SK-N-SH (cell line): Measurements from ENCODE around the gene DEPDC4. TPM values are rescaled to one million over a fixed set of nuclear protein-coding genes. Genes with fewer than 3 reads are reported as not detected.

Source experiments
- CTCF ChIA-PET: fragments of 300-600, 350-600 bp; formaldehyde crosslinking; extraction: SDS; loops from one replicate; lab custom pipeline; 2021; lab: Yijun Ruan, JAX
- POLR2A ChIA-PET: fragments of 350-600 bp; sonication (Branson Sonifier 250); formaldehyde crosslinking; extraction: SDS; loops from one replicate; lab custom pipeline; 2020; ENCODE audit warnings: antibody characterized with exemption, inconsistent platforms; lab: Yijun Ruan, JAX
- DNase-seq: peaks from one replicate; pipeline ENCODE4 v3.0.0; 2012
- H2AFZ ChIP-seq: fragments of 200-600 bp; sonication (generic); 2 replicates; pipeline ENCODE4 v1.8.1; 2016; ENCODE audit warnings: antibody characterized with exemption, mild to moderate bottlenecking, low read depth
- H3F3A ChIP-seq: fragments of 200-600 bp; sonication (generic); replicated peaks from 2 replicates; pipeline ENCODE3; 2016; ENCODE audit warnings: antibody characterized with exemption, mild to moderate bottlenecking; ENCODE audit not compliant: insufficient read depth
- H3K27ac ChIP-seq, 2 experiments: fragments of 200-500 bp in 1 of 2; fragments of 200-600 bp in 1 of 2; sonication (Bioruptor generic) in 1 of 2; sonication (generic), shearing (Covaris generic) in 1 of 2; 2 replicates each; pipeline versions ENCODE4 v1.5.1 to v1.6.1; 2014 to 2016; ENCODE audit warnings: low read depth in 2 of 2, inconsistent platforms in 1 of 2, low read length in 1 of 2, mild to moderate bottlenecking in 1 of 2, mixed read lengths in 1 of 2
- H3K27me3 ChIP-seq: fragments of 200-600 bp; sonication (generic), shearing (Covaris generic); 2 replicates; pipeline ENCODE4 v1.6.1; 2016; ENCODE audit warnings: mixed run types; ENCODE audit not compliant: insufficient read depth
- H3K36me3 ChIP-seq, 2 experiments: fragments of 200-500 bp in 1 of 2; fragments of 200-600 bp in 1 of 2; sonication (Bioruptor generic) in 1 of 2; sonication (generic) in 1 of 2; replicated peaks in 1 of 2; 2 replicates each; pipeline versions ENCODE3 to v1.5.1; 2014 to 2016; ENCODE audit warnings: low read length in 1 of 2, mild to moderate bottlenecking in 1 of 2; ENCODE audit not compliant: insufficient read depth in 2 of 2, control insufficient read depth in 1 of 2
- H3K4me1 ChIP-seq, 2 experiments: fragments of 200-500 bp in 1 of 2; fragments of 200-600 bp in 1 of 2; sonication (Bioruptor generic) in 1 of 2; sonication (generic), shearing (Covaris generic) in 1 of 2; 2 replicates each; pipeline versions ENCODE4 v1.5.1 to v1.6.1; 2014 to 2016; ENCODE audit warnings: low read depth in 1 of 2, low read length in 1 of 2, mixed run types in 1 of 2; ENCODE audit not compliant: insufficient read depth in 2 of 2, control insufficient read depth in 1 of 2
- H3K4me2 ChIP-seq: fragments of 200-600 bp; sonication (generic), shearing (Covaris generic); 2 replicates; pipeline ENCODE4 v1.6.1; 2017; ENCODE audit warnings: mixed run types
- H3K4me3 ChIP-seq, 2 experiments: fragments of 200-500 bp in 1 of 2; fragments of 200-600 bp in 1 of 2; sonication (Bioruptor generic) in 1 of 2; sonication (generic), shearing (Covaris generic) in 1 of 2; 2 replicates each; pipeline versions ENCODE4 v1.5.1 to v1.8.1; 2014 to 2016; ENCODE audit warnings: low read depth in 2 of 2, inconsistent platforms in 1 of 2, low read length in 1 of 2, mild to moderate bottlenecking in 1 of 2, mixed read lengths in 1 of 2, moderate library complexity in 1 of 2
- H3K79me2 ChIP-seq: fragments of 200-600 bp; sonication (generic); 2 replicates; pipeline ENCODE4 v1.8.1; 2017; ENCODE audit warnings: mild to moderate bottlenecking; ENCODE audit not compliant: insufficient read depth
- H3K9ac ChIP-seq: fragments of 200-600 bp; sonication (generic); 2 replicates; pipeline ENCODE4 v1.6.1; 2017; ENCODE audit warnings: mixed run types
- H3K9me2 ChIP-seq: fragments of 200-600 bp; sonication (generic); 2 replicates; pipeline ENCODE4 v1.6.1; 2017; ENCODE audit warnings: mixed run types
- H3K9me3 ChIP-seq: fragments of 200-600 bp; sonication (generic); 2 replicates; pipeline ENCODE4 v1.6.1; 2017; ENCODE audit warnings: mixed run types, mild to moderate bottlenecking, moderate library complexity
- H4K20me1 ChIP-seq: fragments of 200-600 bp; sonication (generic); 2 replicates; pipeline ENCODE4 v1.6.1; 2017; ENCODE audit warnings: mild to moderate bottlenecking, mixed run types; ENCODE audit not compliant: insufficient read depth
- CHD2 ChIP-seq: fragments of 150-350 bp; IDR thresholded peaks from 2 replicates; pipeline ENCODE4 v1.6.1; 2018; ENCODE audit warnings: low read length; ENCODE audit not compliant: partially characterized antibody
- EP300 ChIP-seq, 2 experiments: IDR thresholded peaks; 2 replicates each; pipeline versions ENCODE4 v1.4.0 to v1.6.1; 2012; ENCODE audit warnings: borderline replicate concordance in 1 of 2, low read depth in 1 of 2, low read length in 1 of 2
- FOSL2 ChIP-seq: IDR thresholded peaks from 2 replicates; pipeline ENCODE4 v1.4.0; 2012; ENCODE audit warnings: low read depth, mild to moderate bottlenecking, moderate library complexity, borderline replicate concordance
- FOXJ3 ChIP-seq: sonication (generic); formaldehyde crosslinking; IDR thresholded peaks from 2 replicates; pipeline ENCODE4 v1.5.1; 2020; ENCODE audit warnings: mild to moderate bottlenecking, missing genetic modification reagents
- FOXM1 ChIP-seq: IDR thresholded peaks from 2 replicates; pipeline ENCODE4 v1.4.0; 2012; ENCODE audit warnings: low read depth, mild to moderate bottlenecking
- RAD21 ChIP-seq: IDR thresholded peaks from 2 replicates; pipeline ENCODE4 v1.6.1; 2012; ENCODE audit warnings: mild to moderate bottlenecking, low read length
- RCOR1 ChIP-seq: fragments of 150-350 bp; IDR thresholded peaks from 2 replicates; pipeline ENCODE4 v1.6.1; 2017; ENCODE audit warnings: antibody characterized with exemption, low read length
- RFX5 ChIP-seq: IDR thresholded peaks from 2 replicates; pipeline ENCODE4 v1.6.1; 2012; ENCODE audit warnings: mild to moderate bottlenecking, improper control_type of control experiment, low read length
- TEAD4 ChIP-seq: IDR thresholded peaks from 2 replicates; pipeline ENCODE4 v1.4.0; 2012; ENCODE audit warnings: mild to moderate bottlenecking, borderline replicate concordance; ENCODE audit not compliant: insufficient read depth
- WGBS: methylation state at CpG from one replicate; pipeline ENCODE4 v1.1.6; 2017; ENCODE audit warnings: low lambda C conversion rate; 5-methylcytosine and 5-hydroxymethylcytosine counted together
- polyA plus RNA-seq, 3 experiments: library from polyadenylated mRNA; depleted of rRNA; stranded (reverse); fragments of >200 nt; gene quantifications; 2 replicates each; pipeline ENCODE4 v1.2.3, GENCODE V29; 2012
- TF ChIP-seq, protein P1 (sequence below): IDR thresholded peaks from 2 replicates; pipeline ENCODE4 v1.4.0; 2012; ENCODE audit warnings: low read depth
- TF ChIP-seq, protein P2 (sequence below): fragments of 150-350 bp; IDR thresholded peaks from 2 replicates; pipeline ENCODE4 v1.6.1; 2017; ENCODE audit warnings: antibody characterized with exemption, low read length, low read depth, borderline replicate concordance
- TF ChIP-seq, protein P3 (sequence below): IDR thresholded peaks from 2 replicates; pipeline ENCODE4 v1.6.1; 2012; ENCODE audit warnings: mild to moderate bottlenecking, low read depth, low read length, moderate library complexity
- TF ChIP-seq, protein P4 (sequence below): fragments of 150-350 bp; IDR thresholded peaks from 2 replicates; pipeline ENCODE4 v1.6.1; 2016; ENCODE audit warnings: mild to moderate bottlenecking, low read depth, low read length

DEPDC4 gene
- polyA plus RNA-seq, 1 of the 3 experiments (the other 2 are of a cell fraction) = 0.76 TPM

DNA sequence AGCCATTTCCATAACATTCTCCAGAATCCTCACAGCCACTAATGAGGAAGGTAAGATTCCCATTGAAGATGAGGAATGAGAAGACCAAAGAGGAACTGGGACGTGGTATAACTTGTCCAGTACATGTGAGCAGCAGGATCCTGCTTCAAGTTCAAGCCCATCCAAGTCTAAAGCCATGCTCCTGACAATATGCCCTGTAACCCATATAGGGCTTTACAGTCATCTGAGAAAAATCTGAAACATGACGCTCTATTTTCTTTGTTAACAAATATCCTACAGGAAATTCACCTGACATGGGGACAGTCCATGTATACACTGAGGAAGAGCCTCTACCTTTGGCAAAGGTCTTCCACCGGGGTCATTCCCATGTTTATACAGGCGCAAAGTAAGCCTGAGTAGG lies 69.4 kb downstream of the DEPDC4 start:
- H2AFZ ChIP-seq = no peak overlapping the region
- no peak overlapping the region for H3K4me2 ChIP-seq
- TF ChIP-seq CHD2 (no peak), FOXJ3 (CRISPR knock-in tag) (no peak), TEAD4 (no peak), RCOR1 (no peak), RFX5 (no peak), RAD21 (no peak), FOXM1 (no peak), FOSL2 (no peak), EP300 (IDR thresholded peaks at IDR 0.05; ENCODE audit: borderline replicate concordance in 1 of 2, low read depth in 1 of 2, low read length in 1 of 2) (no peak)
- TF ChIP-seq, protein P1, sequence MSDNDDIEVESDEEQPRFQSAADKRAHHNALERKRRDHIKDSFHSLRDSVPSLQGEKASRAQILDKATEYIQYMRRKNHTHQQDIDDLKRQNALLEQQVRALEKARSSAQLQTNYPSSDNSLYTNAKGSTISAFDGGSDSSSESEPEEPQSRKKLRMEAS = no peak
- TF ChIP-seq, protein P2, sequence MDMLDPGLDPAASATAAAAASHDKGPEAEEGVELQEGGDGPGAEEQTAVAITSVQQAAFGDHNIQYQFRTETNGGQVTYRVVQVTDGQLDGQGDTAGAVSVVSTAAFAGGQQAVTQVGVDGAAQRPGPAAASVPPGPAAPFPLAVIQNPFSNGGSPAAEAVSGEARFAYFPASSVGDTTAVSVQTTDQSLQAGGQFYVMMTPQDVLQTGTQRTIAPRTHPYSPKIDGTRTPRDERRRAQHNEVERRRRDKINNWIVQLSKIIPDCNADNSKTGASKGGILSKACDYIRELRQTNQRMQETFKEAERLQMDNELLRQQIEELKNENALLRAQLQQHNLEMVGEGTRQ = no peak
- TF ChIP-seq, protein P3, sequence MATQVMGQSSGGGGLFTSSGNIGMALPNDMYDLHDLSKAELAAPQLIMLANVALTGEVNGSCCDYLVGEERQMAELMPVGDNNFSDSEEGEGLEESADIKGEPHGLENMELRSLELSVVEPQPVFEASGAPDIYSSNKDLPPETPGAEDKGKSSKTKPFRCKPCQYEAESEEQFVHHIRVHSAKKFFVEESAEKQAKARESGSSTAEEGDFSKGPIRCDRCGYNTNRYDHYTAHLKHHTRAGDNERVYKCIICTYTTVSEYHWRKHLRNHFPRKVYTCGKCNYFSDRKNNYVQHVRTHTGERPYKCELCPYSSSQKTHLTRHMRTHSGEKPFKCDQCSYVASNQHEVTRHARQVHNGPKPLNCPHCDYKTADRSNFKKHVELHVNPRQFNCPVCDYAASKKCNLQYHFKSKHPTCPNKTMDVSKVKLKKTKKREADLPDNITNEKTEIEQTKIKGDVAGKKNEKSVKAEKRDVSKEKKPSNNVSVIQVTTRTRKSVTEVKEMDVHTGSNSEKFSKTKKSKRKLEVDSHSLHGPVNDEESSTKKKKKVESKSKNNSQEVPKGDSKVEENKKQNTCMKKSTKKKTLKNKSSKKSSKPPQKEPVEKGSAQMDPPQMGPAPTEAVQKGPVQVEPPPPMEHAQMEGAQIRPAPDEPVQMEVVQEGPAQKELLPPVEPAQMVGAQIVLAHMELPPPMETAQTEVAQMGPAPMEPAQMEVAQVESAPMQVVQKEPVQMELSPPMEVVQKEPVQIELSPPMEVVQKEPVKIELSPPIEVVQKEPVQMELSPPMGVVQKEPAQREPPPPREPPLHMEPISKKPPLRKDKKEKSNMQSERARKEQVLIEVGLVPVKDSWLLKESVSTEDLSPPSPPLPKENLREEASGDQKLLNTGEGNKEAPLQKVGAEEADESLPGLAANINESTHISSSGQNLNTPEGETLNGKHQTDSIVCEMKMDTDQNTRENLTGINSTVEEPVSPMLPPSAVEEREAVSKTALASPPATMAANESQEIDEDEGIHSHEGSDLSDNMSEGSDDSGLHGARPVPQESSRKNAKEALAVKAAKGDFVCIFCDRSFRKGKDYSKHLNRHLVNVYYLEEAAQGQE = no peak
- TF ChIP-seq, protein P4, sequence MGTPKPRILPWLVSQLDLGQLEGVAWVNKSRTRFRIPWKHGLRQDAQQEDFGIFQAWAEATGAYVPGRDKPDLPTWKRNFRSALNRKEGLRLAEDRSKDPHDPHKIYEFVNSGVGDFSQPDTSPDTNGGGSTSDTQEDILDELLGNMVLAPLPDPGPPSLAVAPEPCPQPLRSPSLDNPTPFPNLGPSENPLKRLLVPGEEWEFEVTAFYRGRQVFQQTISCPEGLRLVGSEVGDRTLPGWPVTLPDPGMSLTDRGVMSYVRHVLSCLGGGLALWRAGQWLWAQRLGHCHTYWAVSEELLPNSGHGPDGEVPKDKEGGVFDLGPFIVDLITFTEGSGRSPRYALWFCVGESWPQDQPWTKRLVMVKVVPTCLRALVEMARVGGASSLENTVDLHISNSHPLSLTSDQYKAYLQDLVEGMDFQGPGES = no peak
- no peaks in the 10 kb centered on the region for H3K36me3 ChIP-seq
- H3K27ac ChIP-seq = no peak overlapping the region
- peaks cover 17% of the 10 kb centered on the region for H3K79me2 ChIP-seq
- POLR2A ChIA-PET = no interaction called here
- H3K9me2 ChIP-seq = no peaks in the 10 kb centered on the region
- WGBS = 94% methylated on average over 2 of the region's 4 CpGs
- no peaks in the 10 kb centered on the region for H3K9me3 ChIP-seq
- no peak overlapping the region for H3K9ac ChIP-seq
- H3K4me1 ChIP-seq = peaks cover 5 to 15% of the 10 kb centered on the region in 2 experiments; a peak in 2 of 4 replicates
- no peaks in the 10 kb centered on the region for H4K20me1 ChIP-seq
- no peak for DNase-seq
- CTCF ChIA-PET = interaction anchor here (0.9 kb wide), 1 partner anchor 40 kb away, joined by 3 read pairs; no protein-coding TSS in a partner anchor
- peaks cover 16% of the 10 kb centered on the region for H3F3A ChIP-seq
- no peaks in the 10 kb centered on the region for H3K27me3 ChIP-seq
- H3K4me3 ChIP-seq = no peak overlapping the region
